NCI-H1105 (cell line): Measurements from ENCODE around the gene THOC1.
"Not testable (repeated sequence)": the region's sequence is repeated elsewhere in the genome, so short reads cannot be mapped to it uniquely, and the experiment has no call there.

Experiments
- DNase-seq: peaks from one replicate; lab custom pipeline; 2025; lab: John Stamatoyannopoulos, UW

Gene THOC1

DNA sequence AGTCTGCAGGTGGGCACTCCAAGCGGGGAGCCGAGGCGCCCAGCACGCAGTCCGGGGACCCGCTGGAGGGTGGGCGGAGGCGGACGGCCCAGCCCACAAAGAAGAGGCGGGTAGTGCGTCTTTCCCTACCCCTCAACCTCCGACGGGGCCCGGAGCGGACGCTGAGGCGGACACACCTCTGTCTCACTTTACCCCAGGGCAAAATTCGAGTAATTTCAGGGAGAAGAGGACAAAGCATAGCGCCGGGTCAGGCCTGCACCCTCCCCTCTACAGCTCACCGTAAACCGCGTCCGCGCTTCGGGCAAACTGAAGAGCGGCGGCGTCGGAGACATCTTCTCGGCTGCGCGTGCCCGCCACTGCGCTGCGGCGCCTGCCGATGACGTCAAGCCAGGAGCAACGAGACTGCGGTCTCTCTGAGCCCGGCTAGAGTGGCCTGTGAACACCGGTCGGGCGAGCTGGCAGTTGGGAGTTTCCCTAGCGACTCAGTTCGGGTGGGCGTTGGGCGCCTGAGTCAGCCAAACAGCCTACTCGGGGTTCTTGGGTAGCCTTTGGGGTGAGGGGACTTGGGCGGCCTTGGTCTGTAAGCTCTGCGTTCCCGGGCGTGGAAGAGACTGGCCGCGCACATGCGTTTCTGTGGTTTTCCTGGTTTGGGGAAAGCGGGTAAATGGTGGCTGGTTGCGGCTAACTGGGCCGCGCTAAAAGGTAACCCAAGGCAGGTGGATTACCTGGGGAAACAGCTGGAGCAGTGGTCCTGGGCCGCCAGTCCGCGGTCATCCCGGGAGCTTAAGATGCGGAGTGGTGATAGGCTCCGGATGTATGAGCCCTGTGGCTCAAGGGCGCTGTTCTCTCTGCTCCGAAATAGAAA, at the start of gene THOC1:
Gene THOC1 (minus strand): TSS at position 360 of the 865 bp plus-strand sequence. CDS start 28 bp downstream, at position 332.
- DNase-seq, result peak; percentile 68

GRCh38 chr18:317618-318017, 49.8 kb upstream of the THOC1 start:
- DNase-seq, result no peak

DNA sequence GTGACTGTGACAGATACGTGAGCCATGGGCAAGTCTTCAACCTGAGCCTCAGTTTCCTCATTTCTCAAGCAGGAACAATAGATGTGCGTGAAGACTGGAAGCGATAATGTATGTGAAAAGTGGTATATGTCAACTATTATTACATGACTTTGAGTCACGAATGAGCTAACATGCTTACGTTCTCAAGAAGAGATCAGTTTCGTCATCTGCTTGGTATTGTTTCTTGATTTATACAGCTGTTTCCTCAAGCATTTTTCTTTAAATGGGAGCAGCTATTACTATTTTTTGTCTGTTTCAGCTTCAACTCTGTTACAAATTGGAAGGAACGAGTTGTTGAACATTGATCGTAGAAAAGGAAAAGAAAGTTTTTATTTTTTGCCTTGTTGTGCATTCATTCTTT, 48.5 kb upstream of the THOC1 start:
- DNase-seq, result no peak

DNA sequence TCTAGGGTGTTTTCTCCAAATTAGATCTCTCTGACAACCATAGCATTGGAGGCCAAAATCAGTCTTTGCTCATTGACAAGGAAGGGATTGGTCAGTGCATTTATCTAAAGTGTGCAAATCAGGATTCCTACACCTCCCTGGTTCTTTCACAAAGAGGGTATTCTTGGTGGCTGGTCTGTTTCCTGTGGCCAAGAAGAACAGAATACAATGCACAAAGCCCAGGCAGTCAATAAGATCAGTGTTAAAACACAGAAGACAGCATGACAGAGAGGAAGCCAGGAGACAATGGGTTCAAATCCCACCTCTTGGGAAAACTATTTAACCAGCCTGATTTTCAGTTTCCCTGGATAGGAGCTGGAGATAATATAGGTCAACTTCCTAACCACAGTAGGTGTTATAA, 46.1 kb upstream of the THOC1 start:
- no peak for DNase-seq

DNA sequence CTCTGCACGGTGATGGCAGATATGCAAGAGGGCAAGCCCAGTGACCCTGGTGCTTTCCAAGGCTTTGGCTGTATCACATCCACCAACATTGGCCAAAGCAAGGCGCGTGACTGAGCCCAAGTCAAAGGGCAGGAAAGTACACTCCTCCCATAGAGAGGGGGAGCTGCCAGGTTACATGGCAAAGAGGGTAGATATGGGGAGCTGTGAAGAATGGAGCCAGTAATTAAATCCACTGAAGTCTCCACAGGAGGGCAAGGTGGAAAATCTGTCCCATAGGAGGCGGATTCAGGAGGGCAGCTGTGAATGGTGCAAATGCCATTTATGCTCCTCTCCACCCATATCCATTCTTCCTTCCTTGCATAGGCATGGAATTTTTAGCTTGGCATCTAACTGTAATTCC, 44.6 kb upstream of the THOC1 start:
- DNase-seq, result no peak

DNA sequence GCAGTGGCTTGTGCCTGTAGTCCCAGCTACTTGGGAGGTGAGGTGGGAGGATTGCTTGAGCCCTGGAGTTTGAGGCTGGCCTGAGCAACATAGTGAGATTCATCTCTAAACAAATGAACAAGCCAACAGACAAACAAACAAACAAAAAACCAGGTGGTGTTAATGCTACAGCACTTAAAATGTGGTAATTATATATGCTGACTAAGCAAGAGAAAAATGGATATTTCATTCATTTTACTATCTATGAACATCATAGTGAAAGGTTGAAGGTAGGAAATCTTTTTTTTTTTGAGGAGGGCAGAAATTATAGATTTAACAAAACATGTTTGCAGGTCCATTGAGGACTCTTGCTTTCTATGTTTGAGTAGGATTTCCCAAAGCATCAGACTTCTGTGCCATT, 42.2 kb upstream of the THOC1 start:
- no peak for DNase-seq

DNA sequence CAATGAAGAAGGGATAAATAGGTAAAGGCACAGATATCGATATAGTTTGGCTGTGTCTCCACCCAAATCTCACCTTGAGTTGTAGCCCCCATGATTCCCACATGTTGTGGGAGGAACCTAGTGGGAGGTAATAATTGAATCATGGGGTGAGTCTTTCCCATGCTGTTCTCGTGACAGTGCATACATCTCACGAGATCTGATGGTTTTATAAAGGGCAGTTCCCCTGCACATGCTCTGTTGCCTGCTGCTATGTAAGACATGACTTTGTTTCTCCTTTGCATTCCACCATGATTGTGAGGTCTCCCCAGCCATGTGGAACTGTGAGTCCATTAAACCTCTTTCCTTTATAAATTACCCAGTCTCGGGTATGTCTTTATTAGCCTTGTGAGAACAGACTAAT, 40.2 kb upstream of the THOC1 start:
- not testable (repeated sequence) for DNase-seq

DNA sequence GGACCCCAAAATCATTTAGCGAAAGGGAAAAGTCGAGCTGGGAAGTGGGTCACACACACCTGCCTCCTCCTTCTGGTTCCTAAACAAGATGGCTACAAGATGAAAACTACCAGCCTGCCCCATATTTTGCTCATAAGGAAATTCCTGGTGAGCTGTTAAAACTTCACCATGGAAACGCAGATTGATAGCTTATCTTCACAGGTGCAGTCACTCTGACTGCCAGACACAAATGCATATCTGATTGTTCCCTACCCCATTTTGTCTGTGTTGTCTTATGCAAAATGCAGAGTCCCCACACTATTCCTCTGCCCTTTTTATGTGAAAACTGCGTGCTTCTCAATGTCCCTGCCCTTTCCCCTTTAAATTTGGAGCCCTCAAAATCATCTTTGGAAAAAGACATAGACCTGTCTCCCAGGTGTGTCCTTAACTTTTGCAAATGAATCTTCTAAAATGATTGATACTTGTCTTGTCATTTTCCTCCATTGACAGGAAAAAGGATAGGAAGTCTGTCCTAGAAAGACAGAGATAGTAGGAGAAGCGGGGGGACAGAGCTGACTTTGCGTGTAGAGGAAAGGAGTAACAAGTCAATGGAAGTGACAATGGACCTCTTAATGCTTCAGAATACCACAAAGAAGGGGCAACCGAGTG, 38.9 kb upstream of the THOC1 start:
- no peak for DNase-seq

DNA sequence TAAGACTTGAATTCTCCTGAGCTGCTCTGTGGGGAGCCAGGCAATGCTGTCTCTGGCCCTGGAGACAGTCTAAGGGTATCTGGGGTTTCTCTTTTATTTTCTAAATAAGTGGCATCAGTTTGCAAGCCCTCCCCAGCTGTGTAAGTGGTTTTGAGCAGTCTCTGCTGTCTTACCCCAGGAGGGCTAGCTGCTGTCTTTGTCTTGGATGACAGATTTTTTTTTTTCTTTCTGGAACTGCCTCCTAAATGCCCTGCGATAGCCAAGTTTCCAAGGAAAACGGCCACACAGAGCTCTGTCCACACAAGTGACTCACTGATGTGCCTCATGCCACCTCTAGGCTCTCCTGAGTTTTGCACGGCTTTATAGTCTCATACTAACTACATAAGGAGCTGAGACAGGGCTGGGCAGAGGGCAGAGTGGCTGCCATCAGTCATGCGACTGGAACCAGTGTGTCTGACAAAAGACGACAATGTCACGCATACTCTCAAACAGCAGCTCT, 37.2 kb upstream of the THOC1 start:
- no peak for DNase-seq

GRCh38 chr18:303607-304006, 35.8 kb upstream of the THOC1 start:
- DNase-seq, result no peak

GRCh38 chr18:303011-303410, 35.2 kb upstream of the THOC1 start:
- DNase-seq, result no peak

GRCh38 chr18:302097-302496, 34.2 kb upstream of the THOC1 start:
- no peak for DNase-seq

DNA sequence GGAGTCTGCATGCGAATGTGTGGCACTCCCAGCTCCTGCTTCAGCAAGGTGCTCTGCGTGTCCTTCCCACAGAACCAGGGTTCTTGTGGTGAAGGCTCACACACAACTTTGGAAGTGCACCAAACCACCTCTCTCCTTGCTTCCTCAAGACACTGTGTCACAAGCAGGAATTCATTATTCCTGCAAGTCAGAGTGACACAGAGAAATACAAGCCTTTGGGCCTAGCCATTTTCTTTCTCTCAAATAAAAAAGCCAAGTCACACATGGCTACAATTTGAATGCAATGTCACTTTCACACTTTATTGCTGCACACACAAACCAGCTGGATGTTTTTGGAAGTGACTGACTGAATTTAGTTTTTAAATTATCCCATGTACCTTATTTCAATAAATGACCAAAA, 30.1 kb upstream of the THOC1 start:
- no peak for DNase-seq

- no peak for DNase-seq
Measured at GRCh38 chr18:295756-296490, 28.1 kb upstream of the THOC1 start.

GRCh38 chr18:294566-294965, 26.7 kb upstream of the THOC1 start:
- no peak for DNase-seq

- no peak for DNase-seq
Measured at GRCh38 chr18:293536-293935, 25.7 kb upstream of the THOC1 start.

DNA sequence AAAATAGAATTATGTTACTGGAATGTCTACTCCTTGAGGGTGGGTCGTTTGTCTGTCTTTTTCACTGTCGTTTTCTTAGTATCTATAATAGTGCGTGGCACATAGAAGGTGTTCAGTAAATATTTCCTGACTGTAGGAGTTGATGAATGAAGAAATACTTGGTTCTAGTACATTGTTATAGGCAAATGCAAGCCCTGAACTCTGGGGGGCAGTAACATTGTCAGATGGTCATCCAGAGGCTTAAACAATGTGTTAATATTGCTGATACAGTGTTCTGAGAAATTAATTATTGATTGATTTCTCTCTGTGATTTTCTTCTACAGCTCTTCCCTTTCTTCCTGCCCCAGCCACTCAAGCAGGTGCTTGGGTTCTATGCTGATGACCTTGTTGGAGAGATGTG, 24.4 kb upstream of the THOC1 start:
- no peak for DNase-seq

DNA sequence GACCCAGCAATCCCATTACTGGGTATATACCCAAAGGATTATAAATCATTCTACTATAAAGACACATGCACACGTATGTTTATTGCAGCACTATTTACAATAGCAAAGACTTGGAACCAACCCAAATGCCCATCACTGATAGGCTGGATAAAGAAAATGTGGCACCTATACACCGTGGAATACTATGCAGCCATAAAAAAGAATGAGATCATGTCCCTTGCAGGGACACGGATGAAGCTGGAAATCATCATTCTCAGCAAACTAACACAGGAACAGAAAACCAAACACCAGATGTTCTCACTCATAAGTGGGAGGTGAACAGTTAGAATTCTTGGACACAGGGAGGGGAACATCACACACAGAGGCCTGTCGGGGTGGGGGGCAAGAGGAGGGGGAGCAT, 22.1 kb upstream of the THOC1 start:
- DNase-seq, result not testable (repeated sequence)

DNA sequence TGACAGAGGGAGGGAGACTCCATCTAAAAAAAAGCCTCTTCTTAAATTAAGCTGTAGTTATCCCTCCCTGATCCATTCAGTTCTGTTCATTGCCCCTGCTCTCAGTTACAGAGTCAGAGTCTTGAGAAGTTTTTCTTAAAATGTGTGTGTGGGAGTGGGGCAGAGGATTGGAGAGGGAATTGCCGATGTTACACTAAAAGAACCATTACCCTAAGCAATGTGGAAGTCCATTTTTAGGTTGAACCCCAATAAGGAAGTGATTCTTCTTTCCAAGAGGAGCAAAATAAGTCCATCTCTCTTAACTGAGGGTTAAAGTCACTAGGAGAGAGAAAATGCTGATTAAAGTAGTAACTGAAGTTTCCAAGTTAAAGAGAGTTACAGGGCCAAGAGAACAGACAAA, 21.2 kb upstream of the THOC1 start:
- no peak for DNase-seq

DNA sequence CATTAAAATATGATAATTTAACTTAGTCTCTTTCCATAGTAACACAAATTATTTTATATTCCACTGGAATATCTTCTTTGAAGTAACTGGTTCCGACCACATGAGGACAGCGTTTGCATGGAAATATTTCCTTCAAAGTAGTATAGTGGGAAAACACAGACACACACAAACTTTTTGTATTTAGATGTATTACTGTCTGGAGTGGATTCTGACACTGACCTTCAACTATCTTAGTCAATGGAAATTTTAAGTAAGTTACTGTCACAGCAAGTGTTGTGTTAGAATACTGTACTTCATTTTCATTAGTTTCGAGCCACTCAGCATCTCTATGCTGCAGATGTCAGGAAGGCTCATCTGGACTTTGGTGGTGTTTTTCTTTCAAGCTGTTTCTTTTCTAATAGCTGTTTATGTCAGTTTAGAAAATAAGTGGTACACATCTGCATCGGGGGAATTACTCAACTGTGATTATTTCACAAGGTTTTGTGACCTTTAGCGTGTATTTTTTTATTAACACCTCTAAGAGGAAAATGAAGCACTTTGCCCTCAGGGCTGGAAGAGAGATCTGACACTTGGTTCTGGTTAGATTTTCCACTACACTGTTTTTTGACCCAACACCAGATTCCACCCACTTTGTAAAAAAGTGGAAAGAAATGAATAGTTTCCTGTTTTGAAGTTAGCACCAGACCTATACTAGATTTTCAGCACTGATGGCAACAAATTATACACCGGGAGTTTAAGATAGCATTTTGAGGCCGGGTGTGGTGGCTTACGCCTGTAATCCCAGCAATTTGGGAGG, 18.9 kb upstream of the THOC1 start:
- no peak for DNase-seq

GRCh38 chr18:285817-286216, 18.0 kb upstream of the THOC1 start:
- no peak for DNase-seq

DNA sequence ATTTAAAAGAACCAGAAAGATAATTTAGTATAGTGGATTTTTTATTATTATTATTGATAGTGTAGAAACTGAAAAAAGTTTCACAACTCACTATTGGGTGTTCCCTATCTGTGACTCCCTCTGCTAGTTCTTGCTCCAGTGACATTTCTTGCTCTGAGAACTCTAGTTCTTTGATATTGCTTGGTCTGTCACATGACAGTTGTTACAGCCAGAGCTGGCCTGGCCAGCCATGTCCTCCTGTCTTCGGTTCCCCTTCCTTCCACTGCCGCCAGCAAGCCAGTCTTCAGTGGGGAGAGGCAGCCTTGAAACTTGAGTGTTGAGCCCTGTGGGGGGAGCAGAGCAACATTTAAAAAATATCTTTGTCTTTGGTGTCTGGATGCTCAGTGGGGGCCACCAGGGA, 7.6 kb upstream of the THOC1 start:
- no peak for DNase-seq
